Mesenchymal stem cell (in vitro differentiated cells and primary cell): Measurements from ENCODE around the gene PCDH1.

ENCODE experiments used
- DNase-seq: peaks from one replicate; pipeline ENCODE4 v3.0.0-alpha.2; 2013
- H2AFZ ChIP-seq: one replicate; pipeline ENCODE4 v1.6.1; 2013; ENCODE audit warnings: low read depth, mild to moderate bottlenecking, control low read depth, inconsistent platforms, low read length, moderate library complexity
- H2AK5ac ChIP-seq: 2 replicates; pipeline ENCODE4 v1.6.1; 2013; ENCODE audit warnings: low read length, moderate library complexity, mild to moderate bottlenecking, inconsistent platforms; ENCODE audit not compliant: severe bottlenecking
- H2BK120ac ChIP-seq: one replicate; pipeline ENCODE4 v1.6.1; 2013; ENCODE audit warnings: low read depth, mild to moderate bottlenecking, inconsistent platforms, low read length, moderate library complexity
- H2BK12ac ChIP-seq, 2 experiments: one replicate each; pipeline ENCODE4 v1.6.1; 2013; ENCODE audit warnings: inconsistent platforms in 2 of 2, low read length in 2 of 2, mild to moderate bottlenecking in 2 of 2, moderate library complexity in 2 of 2, control low read depth in 1 of 2
- H2BK15ac ChIP-seq: one replicate; pipeline ENCODE4 v1.6.1; 2013; ENCODE audit warnings: mild to moderate bottlenecking, low read depth, inconsistent platforms; ENCODE audit not compliant: poor library complexity, severe bottlenecking
- H2BK5ac ChIP-seq: 2 replicates; pipeline ENCODE4 v1.6.1; 2013; ENCODE audit warnings: low read depth, mild to moderate bottlenecking, low read length, control low read depth, inconsistent platforms; ENCODE audit not compliant: poor library complexity, severe bottlenecking
- H3K14ac ChIP-seq, 2 experiments: one replicate each; pipeline ENCODE4 v1.6.1; 2013; ENCODE audit warnings: inconsistent platforms in 2 of 2, low read length in 2 of 2, control low read depth in 1 of 2, mild to moderate bottlenecking in 1 of 2, moderate library complexity in 1 of 2
- H3K18ac ChIP-seq, 2 experiments: one replicate each; pipeline ENCODE4 v1.6.1; 2013; ENCODE audit warnings: inconsistent platforms in 2 of 2, low read length in 2 of 2, control low read depth in 1 of 2, low read depth in 1 of 2, mild to moderate bottlenecking in 1 of 2
- H3K23ac ChIP-seq, 2 experiments: one replicate each; pipeline ENCODE4 v1.6.1; 2013; ENCODE audit warnings: inconsistent platforms in 2 of 2, low read length in 2 of 2, mild to moderate bottlenecking in 2 of 2, moderate library complexity in 2 of 2, control low read depth in 1 of 2
- H3K27ac ChIP-seq: 2 replicates; pipeline ENCODE4 v1.5.1; 2013; ENCODE audit warnings: mild to moderate bottlenecking, moderate library complexity, low read length, control low read depth, inconsistent platforms; ENCODE audit not compliant: poor library complexity, severe bottlenecking
- H3K27me3 ChIP-seq, 2 experiments: 2 replicates each; pipeline versions ENCODE4 v1.6.1 to v1.7.0; 2013; ENCODE audit warnings: low read length in 2 of 2, mild to moderate bottlenecking in 2 of 2, moderate library complexity in 2 of 2, control low read depth in 1 of 2, inconsistent platforms in 1 of 2; ENCODE audit not compliant: control insufficient read depth in 1 of 2, insufficient read depth in 1 of 2
- H3K36me3 ChIP-seq, 2 experiments: 2 replicates each; pipeline versions ENCODE4 v1.6.1 to v1.7.0; 2013; ENCODE audit warnings: low read length in 2 of 2, control low read depth in 1 of 2, inconsistent platforms in 1 of 2, low read depth in 1 of 2, mild to moderate bottlenecking in 1 of 2; ENCODE audit not compliant: insufficient read depth in 2 of 2, control insufficient read depth in 1 of 2
- H3K4ac ChIP-seq, 2 experiments: one replicate each; pipeline ENCODE4 v1.6.1; 2013; ENCODE audit warnings: inconsistent platforms in 2 of 2, low read length in 2 of 2, mild to moderate bottlenecking in 2 of 2, moderate library complexity in 2 of 2, control low read depth in 1 of 2, low read depth in 1 of 2
- H3K4me1 ChIP-seq: 2 replicates; pipeline ENCODE4 v1.6.1; 2013; ENCODE audit warnings: low read depth, low read length, control low read depth; ENCODE audit not compliant: control insufficient read depth, insufficient read depth
- H3K4me2 ChIP-seq: 2 replicates; pipeline ENCODE4 v1.6.1; 2013; ENCODE audit warnings: low read length, mild to moderate bottlenecking, inconsistent platforms; ENCODE audit not compliant: poor library complexity, severe bottlenecking
- H3K4me3 ChIP-seq, 2 experiments: 2 replicates each; pipeline versions ENCODE4 v1.5.1 to v1.7.0; 2013; ENCODE audit warnings: low read length in 2 of 2, mild to moderate bottlenecking in 2 of 2, control low read depth in 1 of 2, low read depth in 1 of 2; ENCODE audit not compliant: insufficient read depth in 1 of 2
- H3K79me1 ChIP-seq: replicated peaks from 2 replicates; pipeline ENCODE4 v1.6.1; 2013; ENCODE audit warnings: mild to moderate bottlenecking, control low read depth, low read length, inconsistent platforms; ENCODE audit not compliant: poor library complexity, severe bottlenecking
- H3K9ac ChIP-seq: 2 replicates; pipeline ENCODE4 v1.7.0; 2013; ENCODE audit warnings: mild to moderate bottlenecking, low read length, moderate library complexity
- H3K9me3 ChIP-seq: 2 replicates; pipeline ENCODE4 v1.7.0; 2013; ENCODE audit warnings: mild to moderate bottlenecking, low read length; ENCODE audit not compliant: control insufficient read depth
- H4K8ac ChIP-seq: one replicate; pipeline ENCODE4 v1.6.1; 2013; ENCODE audit warnings: inconsistent platforms, mild to moderate bottlenecking, low read length, moderate library complexity
- H4K91ac ChIP-seq: one replicate; pipeline ENCODE4 v1.6.1; 2013; ENCODE audit warnings: mild to moderate bottlenecking, low read length, inconsistent platforms
- WGBS: methylation state at CpG from one replicate; pipeline ENCODE4 v1.1.7; 2013; ENCODE audit warnings: mixed read lengths; 5-methylcytosine and 5-hydroxymethylcytosine counted together

Gene PCDH1

GRCh38 chr5:141814064-141814964 is 63.9 kb downstream of the PCDH1 start:
- peak; percentile 12 for DNase-seq
- WGBS: 61% methylated on average over 6 of the region's 9 CpGs
- Histone ChIP-seq H4K8ac (no peak overlapping the region), H3K18ac (no peak overlapping the region), H3K14ac (no peak overlapping the region), H2BK15ac (no peak overlapping the region), H2BK5ac (no peak overlapping the region), H3K27ac (no peak overlapping the region), H3K4me1 (peaks cover 5% of the 10 kb centered on the region), H3K79me1 (no peaks in the 10 kb centered on the region), H2AK5ac (no peak overlapping the region), H3K9ac (no peak overlapping the region), H3K23ac (no peak overlapping the region), H2AFZ (no peak overlapping the region), H3K9me3 (no peaks in the 10 kb centered on the region), H3K4me2 (no peak overlapping the region), H3K27me3 (peaks cover 76 to 81% of the 10 kb centered on the region in 2 experiments), H2BK120ac (no peak overlapping the region), H4K91ac (no peak overlapping the region), H3K36me3 (no peaks in the 10 kb centered on the region), H2BK12ac (no peak overlapping the region), H3K4ac (no peak overlapping the region), H3K4me3 (no peak overlapping the region)

- Histone ChIP-seq H2BK120ac (no peak overlapping the region), H3K36me3 (no peaks in the 10 kb centered on the region), H3K27ac (no peak overlapping the region), H2BK12ac (no peak overlapping the region), H4K8ac (no peak overlapping the region), H2BK15ac (no peak overlapping the region), H4K91ac (no peak overlapping the region), H3K18ac (no peak overlapping the region), H2BK5ac (no peak overlapping the region), H2AFZ (no peak overlapping the region), H3K4me2 (no peak overlapping the region), H3K9me3 (no peaks in the 10 kb centered on the region), H3K27me3 (peaks cover 85 to 90% of the 10 kb centered on the region in 2 experiments), H3K14ac (no peak overlapping the region), H3K4ac (no peak overlapping the region), H3K23ac (no peak overlapping the region), H3K9ac (no peak overlapping the region), H3K4me3 (no peak overlapping the region), H2AK5ac (no peak overlapping the region), H3K4me1 (peaks cover 5% of the 10 kb centered on the region), H3K79me1 (no peaks in the 10 kb centered on the region)
- WGBS: 31% methylated on average over 2 of the region's 2 CpGs
- no peak for DNase-seq
These were observed 65.7 kb downstream of the PCDH1 start for GRCh38 chr5:141812512-141812911.

DNA sequence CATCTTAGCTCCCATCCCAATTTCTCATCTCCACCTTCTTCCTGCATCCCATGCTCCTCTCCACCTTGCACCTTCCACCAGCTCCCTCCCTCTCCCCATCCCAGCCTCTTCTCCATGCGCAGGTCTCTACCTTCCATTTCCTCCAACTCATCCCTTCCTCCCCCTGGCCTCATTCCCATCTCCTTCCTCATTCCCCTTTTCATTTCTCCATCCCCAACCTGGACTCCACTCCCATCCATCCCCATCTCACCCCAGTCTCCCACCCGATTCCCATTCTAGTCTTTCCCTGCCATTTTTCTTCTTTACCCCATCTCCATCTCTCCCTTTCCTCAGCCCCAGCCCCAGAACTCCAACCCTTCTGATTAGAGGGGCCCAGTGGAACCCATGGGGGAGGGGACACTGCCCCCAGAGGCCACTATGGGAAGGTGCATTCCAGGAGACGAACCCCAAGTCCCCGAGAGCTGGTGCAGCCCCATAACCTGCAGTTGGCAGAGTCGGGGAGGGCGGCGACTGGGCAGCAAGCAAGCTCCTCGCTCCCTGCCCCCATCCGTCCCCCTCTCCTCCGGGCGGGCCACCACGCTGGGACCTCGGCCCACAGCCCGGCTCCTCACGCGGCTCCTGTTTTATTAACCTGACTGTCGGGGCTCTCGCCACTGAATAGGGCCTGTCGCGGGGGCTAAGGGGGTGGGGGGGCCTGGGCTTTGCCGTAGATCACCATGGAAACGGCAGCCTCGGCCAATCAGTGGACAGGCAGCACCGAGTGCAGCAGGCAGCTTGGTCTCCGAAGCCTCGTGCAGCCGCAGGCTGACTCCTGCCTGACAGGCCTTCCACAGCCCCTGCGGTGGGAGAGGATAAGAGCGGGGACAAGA is 66.7 kb downstream of the PCDH1 start:
- Histone ChIP-seq H3K14ac (no peak overlapping the region), H2BK12ac (no peak overlapping the region), H3K27ac (no peak overlapping the region), H3K9me3 (no peaks in the 10 kb centered on the region), H3K79me1 (no peaks in the 10 kb centered on the region), H2BK5ac (no peak overlapping the region), H3K27me3 (peaks cover 83 to 90% of the 10 kb centered on the region in 2 experiments), H2AFZ (no peak overlapping the region), H2BK120ac (no peak overlapping the region), H3K4me2 (no peak overlapping the region), H3K18ac (no peak overlapping the region), H3K4me3 (no peak overlapping the region), H4K91ac (no peak overlapping the region), H3K9ac (no peak overlapping the region), H2AK5ac (no peak overlapping the region), H4K8ac (no peak overlapping the region), H2BK15ac (peak overlapping the region; percentile 13), H3K23ac (peak overlapping the region in 1 of 2 experiments; percentile 23), H3K4ac (no peak overlapping the region), H3K4me1 (peaks cover 5% of the 10 kb centered on the region), H3K36me3 (no peaks in the 10 kb centered on the region)
- WGBS: 5% methylated on average over 22 of the region's 29 CpGs
- peak; percentile 19 for DNase-seq

DNA sequence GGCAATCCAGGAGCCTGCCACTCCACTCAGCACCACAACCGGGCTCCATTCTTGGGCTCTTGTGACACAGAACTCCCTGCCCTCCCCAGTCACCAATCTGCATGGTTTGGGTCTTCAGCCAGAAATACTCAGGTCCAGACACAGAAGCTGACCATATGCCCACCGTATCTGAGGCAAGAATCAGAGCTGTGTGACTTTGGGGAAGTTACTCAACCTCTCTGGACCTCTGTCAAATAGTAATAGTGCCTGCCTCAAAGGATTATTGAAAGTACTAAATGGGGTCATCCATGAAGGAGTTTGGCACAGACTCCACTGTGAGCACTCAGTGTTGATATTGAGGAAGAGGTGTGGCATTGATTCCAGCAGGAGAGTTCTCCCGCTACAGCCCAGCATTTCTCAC is 67.5 kb downstream of the PCDH1 start:
- Histone ChIP-seq H3K4me1 (peaks cover 5% of the 10 kb centered on the region), H2BK5ac (no peak overlapping the region), H3K9me3 (no peaks in the 10 kb centered on the region), H2AK5ac (no peak overlapping the region), H3K18ac (no peak overlapping the region), H3K27ac (no peak overlapping the region), H3K27me3 (peaks cover 83 to 95% of the 10 kb centered on the region in 2 experiments), H3K9ac (no peak overlapping the region), H3K4me2 (no peak overlapping the region), H3K4ac (no peak overlapping the region), H2BK12ac (no peak overlapping the region), H3K36me3 (no peaks in the 10 kb centered on the region), H3K4me3 (no peak overlapping the region), H3K14ac (no peak overlapping the region), H2BK15ac (no peak overlapping the region), H3K23ac (no peak overlapping the region), H2AFZ (no peak overlapping the region), H4K91ac (no peak overlapping the region), H3K79me1 (no peaks in the 10 kb centered on the region), H2BK120ac (no peak overlapping the region), H4K8ac (no peak overlapping the region)
- no peak for DNase-seq
- 79% methylated on average over 2 of the region's 3 CpGs for WGBS
